OCI-LY7 (cell line): ENCODE results near the gene ARPC1B.

ENCODE experiments used
- EZH2phosphoT487 ChIP-seq: fragments of 200-600 bp; sonication (generic); IDR thresholded peaks from 2 replicates; pipeline ENCODE4 v1.6.1; 2018; ENCODE audit warnings: low read depth, borderline replicate concordance, mild to moderate bottlenecking, mixed run types, antibody characterized with exemption, low read length, moderate library complexity, mixed read lengths
- TF ChIP-seq, protein P1 (sequence below): fragments of 200-600 bp; sonication (generic); conservative IDR thresholded peaks from 2 replicates; pipeline ENCODE4 v1.5.1; 2014; ENCODE audit warnings: mild to moderate bottlenecking, antibody characterized with exemption, low read length, moderate library complexity, mixed read lengths

DNA sequence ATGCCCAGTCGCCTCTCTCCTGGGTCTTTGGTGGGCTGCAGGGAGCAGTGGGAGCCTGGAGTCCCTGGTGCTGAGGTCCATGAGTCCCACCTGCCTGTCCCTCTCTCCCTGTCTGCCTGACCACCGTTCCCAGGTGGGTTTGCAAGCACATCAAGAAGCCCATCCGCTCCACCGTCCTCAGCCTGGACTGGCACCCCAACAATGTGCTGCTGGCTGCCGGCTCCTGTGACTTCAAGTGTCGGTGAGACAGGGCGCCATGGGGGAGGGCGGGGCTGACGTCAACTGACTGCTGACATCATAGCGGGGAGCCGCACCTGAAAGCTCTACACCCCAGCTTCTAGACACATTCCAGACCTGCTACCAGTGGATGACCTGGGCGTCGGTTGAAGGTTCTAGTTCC is 15.2 kb downstream of the ARPC1B start:
- TF ChIP-seq, protein P1, sequence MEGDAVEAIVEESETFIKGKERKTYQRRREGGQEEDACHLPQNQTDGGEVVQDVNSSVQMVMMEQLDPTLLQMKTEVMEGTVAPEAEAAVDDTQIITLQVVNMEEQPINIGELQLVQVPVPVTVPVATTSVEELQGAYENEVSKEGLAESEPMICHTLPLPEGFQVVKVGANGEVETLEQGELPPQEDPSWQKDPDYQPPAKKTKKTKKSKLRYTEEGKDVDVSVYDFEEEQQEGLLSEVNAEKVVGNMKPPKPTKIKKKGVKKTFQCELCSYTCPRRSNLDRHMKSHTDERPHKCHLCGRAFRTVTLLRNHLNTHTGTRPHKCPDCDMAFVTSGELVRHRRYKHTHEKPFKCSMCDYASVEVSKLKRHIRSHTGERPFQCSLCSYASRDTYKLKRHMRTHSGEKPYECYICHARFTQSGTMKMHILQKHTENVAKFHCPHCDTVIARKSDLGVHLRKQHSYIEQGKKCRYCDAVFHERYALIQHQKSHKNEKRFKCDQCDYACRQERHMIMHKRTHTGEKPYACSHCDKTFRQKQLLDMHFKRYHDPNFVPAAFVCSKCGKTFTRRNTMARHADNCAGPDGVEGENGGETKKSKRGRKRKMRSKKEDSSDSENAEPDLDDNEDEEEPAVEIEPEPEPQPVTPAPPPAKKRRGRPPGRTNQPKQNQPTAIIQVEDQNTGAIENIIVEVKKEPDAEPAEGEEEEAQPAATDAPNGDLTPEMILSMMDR, result no peak
- TF ChIP-seq EZH2phosphoT487, result no peak
